ENCODE measurements around the gene COX6A2. TPM values are rescaled to one million over a fixed set of nuclear protein-coding genes. Genes with fewer than 3 reads are reported as not detected.
A peak's percentile ranks its signal among the peaks of the same experiment; 100 is the strongest.

COX6A2 gene
- polyA plus RNA-seq, 3 donors from 2014 or later: 1.5 to 1.8 TPM; not detected in 1

- H3K27me3 Mint-ChIP-seq (ENCODE audit: low read depth in 3 of 3): peaks cover 2 to 4% (median 2%) of the 10 kb centered on the region in 3 donors
- DNase-seq: no peak
- H3K4me3 Mint-ChIP-seq: no peak overlapping the region
- H3K36me3 Mint-ChIP-seq: peaks cover 6 to 18% (median 17%) of the 10 kb centered on the region in 3 donors
- H3K27ac Mint-ChIP-seq: no peak overlapping the region
- peaks cover 26 to 56% of the 10 kb centered on the region in 2 donors for H3K4me1 Mint-ChIP-seq
- no peaks in the 10 kb centered on the region for H3K9me3 Mint-ChIP-seq
These were observed 42.5 kb downstream of the COX6A2 start for GRCh38 chr16:31385680-31386079.

DNA sequence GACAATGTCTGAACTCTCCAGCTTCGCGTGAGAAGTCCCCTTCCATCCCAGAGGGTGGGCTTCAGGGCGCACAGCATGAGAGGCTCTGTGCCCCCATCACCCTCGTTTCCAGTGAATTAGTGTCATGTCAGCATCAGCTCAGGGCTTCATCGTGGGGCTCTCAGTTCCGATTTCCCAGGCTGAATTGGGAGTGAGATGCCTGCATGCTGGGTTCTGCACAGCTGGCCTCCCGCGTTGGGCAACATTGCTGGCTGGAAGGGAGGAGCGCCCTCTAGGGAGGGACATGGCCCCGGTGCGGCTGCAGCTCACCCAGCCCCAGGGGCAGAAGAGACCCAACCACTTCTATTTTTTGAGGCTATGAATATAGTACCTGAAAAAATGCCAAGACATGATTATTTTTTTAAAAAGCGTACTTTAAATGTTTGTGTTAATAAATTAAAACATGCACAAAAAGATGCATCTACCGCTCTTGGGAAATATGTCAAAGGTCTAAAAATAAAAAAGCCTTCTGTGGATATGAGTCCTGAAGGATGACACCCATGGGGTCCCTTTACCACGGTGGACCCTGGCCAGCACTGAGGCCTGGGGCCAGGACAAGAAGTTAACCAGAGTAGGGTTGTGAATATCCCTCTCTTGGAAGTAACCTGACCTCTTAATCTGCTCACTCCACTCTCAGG is 45.5 kb downstream of the COX6A2 start:
- peaks cover 3 to 9% (median 5%) of the 10 kb centered on the region in 3 donors for H3K27me3 Mint-ChIP-seq (ENCODE audit: low read depth in 3 of 3)
- H3K36me3 Mint-ChIP-seq: peaks cover 8 to 27% (median 19%) of the 10 kb centered on the region in 3 donors
- H3K4me1 Mint-ChIP-seq: peaks cover 37 to 69% of the 10 kb centered on the region in 2 donors
- H3K4me3 Mint-ChIP-seq: no peak overlapping the region
- peak; percentile 66 to 72 (median 72) for DNase-seq
- peak overlapping the region in 1 of 6 donors; percentile 40 for H3K27ac Mint-ChIP-seq
- peaks cover 0 to 2% (median 0%) of the 10 kb centered on the region in 6 donors for H3K9me3 Mint-ChIP-seq

GRCh38 chr16:31380201-31380600 is 48.0 kb downstream of the COX6A2 start:
- Mint-ChIP-seq H3K27ac (no peak overlapping the region), H3K4me1 (peaks cover 40 to 72% of the 10 kb centered on the region in 2 donors), H3K9me3 (peaks cover 0 to 3% (median 0%) of the 10 kb centered on the region in 6 donors), H3K27me3 (ENCODE audit: low read depth in 3 of 3) (peaks cover 9 to 13% (median 9%) of the 10 kb centered on the region in 3 donors), H3K36me3 (peaks cover 14 to 48% (median 37%) of the 10 kb centered on the region in 3 donors), H3K4me3 (no peak overlapping the region)
- DNase-seq: no peak

Other genes starting within 250 kb of the COX6A2 start
- 100 to 1,000 TPM in 1 of 3 donors, 10 to 100 TPM in 2; 73.4 to 169 (median 87.4) TPM for gene FUS, start 248.2 kb downstream of the COX6A2 start, polyA plus RNA-seq
- 100 to 1,000 TPM in 2 of 3 donors, 10 to 100 TPM in 1; 91.2 to 133 (median 118) TPM for gene PYCARD, start 225.6 kb downstream of the COX6A2 start, polyA plus RNA-seq
- gene TRIM72, start 214.2 kb downstream of the COX6A2 start, polyA plus RNA-seq: not detected
- not detected for gene PYDC1, start 211.2 kb downstream of the COX6A2 start, polyA plus RNA-seq
- gene ITGAM, start 168.4 kb downstream of the COX6A2 start, polyA plus RNA-seq: 100 to 1,000 TPM in 1 of 3 donors, 10 to 100 TPM in 2; 70.6 to 186 (median 89.3) TPM
- gene ITGAX, start 73.2 kb downstream of the COX6A2 start, polyA plus RNA-seq: 10 to 100 TPM; 41.6 to 82.9 (median 47.9) TPM
- gene ITGAD, start 35.0 kb downstream of the COX6A2 start, polyA plus RNA-seq: under 1 TPM in 2 of 3 donors, not detected in 1; 0.27 to 0.47 TPM
- gene ZNF843, start 14.4 kb upstream of the COX6A2 start, polyA plus RNA-seq: under 1 TPM in 2 of 3 donors, not detected in 1; 0.10 to 0.17 TPM
- gene ARMC5, start 31.1 kb upstream of the COX6A2 start, polyA plus RNA-seq: 10 to 100 TPM; 11.1 to 16.2 (median 14.2) TPM
- under 1 TPM in 2 of 3 donors, not detected in 1; 0.32 to 0.53 TPM for gene TGFB1I1, start 43.8 kb upstream of the COX6A2 start, polyA plus RNA-seq
- gene SLC5A2, start 54.8 kb upstream of the COX6A2 start, polyA plus RNA-seq: 1 to 10 TPM in 1 of 3 donors, under 1 TPM in 1, not detected in 1; 0.72 to 1.9 TPM
- gene RUSF1, start 80.0 kb upstream of the COX6A2 start, polyA plus RNA-seq: 10 to 100 TPM; 18.5 to 24.3 (median 19.6) TPM
- 1 to 10 TPM in 1 of 3 donors, not detected in 2; 1.8 TPM for gene AHSP, start 99.5 kb upstream of the COX6A2 start, polyA plus RNA-seq

Measured in immature natural killer cell (primary cell).